HFF-Myc (cell line): ENCODE data around the gene TIGD3.

ENCODE experiments used
- DNase-seq: peaks from one replicate; pipeline ENCODE4 v3.0.0-alpha.2; 2011; ENCODE audit warnings: low read depth; ENCODE audit errors: extremely low read depth
- H3K4me3 ChIP-seq: replicated peaks from 2 replicates; pipeline ENCODE4 v1.5.1; 2011; ENCODE audit warnings: low read depth, mild to moderate bottlenecking, control low read depth, low read length
- CTCF ChIP-seq: IDR thresholded peaks from 2 replicates; pipeline ENCODE4 v1.5.1; 2012; ENCODE audit warnings: mild to moderate bottlenecking, low read depth, low read length, control low read depth; ENCODE audit errors: missing control alignments

Gene TIGD3

GRCh38 chr11:65382033-65382803 is 27.7 kb downstream of the TIGD3 start, which contains the start of gene SLC25A45:
Gene SLC25A45 (minus strand): TSS chr11:65382646. CDS start chr11:65381951, 695 bp downstream.
- DNase-seq: peak; percentile 95
- TF ChIP-seq CTCF: peak; percentile 81
- H3K4me3 ChIP-seq: peak within 1 kb of the TSS; percentile 36

- TF ChIP-seq CTCF: no peak
- DNase-seq: no peak
- H3K4me3 ChIP-seq: peak overlapping the region; percentile 36
Measured at GRCh38 chr11:65382804-65383368, 28.3 kb downstream of the TIGD3 start.

- H3K4me3 ChIP-seq: no peak overlapping the region
- no peak for TF ChIP-seq CTCF
Measured at GRCh38 chr11:65383778-65384177, 29.2 kb downstream of the TIGD3 start.

GRCh38 chr11:65384301-65384889 is 29.8 kb downstream of the TIGD3 start:
- no peak for DNase-seq

More at GRCh38 chr11:65383778-65384177, 29.2 kb downstream of the TIGD3 start:
- DNase-seq: no peak

GRCh38 chr11:65386307-65387140 is 32.0 kb downstream of the TIGD3 start, which contains the start of gene FRMD8:
Gene FRMD8 (plus strand): TSS chr11:65386637. CDS start chr11:65387037, 400 bp downstream.
- H3K4me3 ChIP-seq: peak within 1 kb of the TSS; percentile 81
- DNase-seq: no peak
- no peak for TF ChIP-seq CTCF

More at GRCh38 chr11:65384301-65384889, 29.8 kb downstream of the TIGD3 start:
- no peak overlapping the region for H3K4me3 ChIP-seq
- no peak for TF ChIP-seq CTCF

GRCh38 chr11:65388731-65389130 is 34.2 kb downstream of the TIGD3 start:
- peak overlapping the region; percentile 2; the same call in 1 of the 2 replicates for H3K4me3 ChIP-seq
- TF ChIP-seq CTCF: no peak
- no peak for DNase-seq
